Endothelial cell (in vitro differentiated cells): Measurements from ENCODE around the gene PEPD. TPM values are rescaled to one million over a fixed set of nuclear protein-coding genes. Genes with fewer than 3 reads are reported as not detected.
A peak's percentile ranks its signal among the peaks of the same experiment; 100 is the strongest.

Experiments
- DNase-seq: peaks from one replicate; pipeline ENCODE4 v3.0.0; 2021; ENCODE audit warnings: low spot score
- H3K27ac Mint-ChIP-seq: one replicate; pipeline ENCODE4 v1.8.0; 2021; ENCODE audit warnings: mixed read lengths, inconsistent platforms; ENCODE audit not compliant: unreplicated experiment
- H3K27me3 Mint-ChIP-seq: one replicate; pipeline ENCODE4 v1.8.0; 2021; ENCODE audit warnings: mild to moderate bottlenecking, moderate library complexity, mixed read lengths, inconsistent platforms; ENCODE audit not compliant: unreplicated experiment
- H3K36me3 Mint-ChIP-seq: one replicate; pipeline ENCODE4 v1.8.0; 2021; ENCODE audit warnings: mild to moderate bottlenecking, low read depth, mixed read lengths, inconsistent platforms; ENCODE audit not compliant: unreplicated experiment
- H3K4me1 Mint-ChIP-seq: one replicate; pipeline ENCODE4 v1.8.0; 2021; ENCODE audit warnings: mild to moderate bottlenecking, mixed read lengths, inconsistent platforms; ENCODE audit not compliant: unreplicated experiment
- H3K4me3 Mint-ChIP-seq: one replicate; pipeline ENCODE4 v1.8.0; 2021; ENCODE audit warnings: mild to moderate bottlenecking, mixed read lengths, inconsistent platforms; ENCODE audit not compliant: unreplicated experiment
- H3K9me3 Mint-ChIP-seq: one replicate; pipeline ENCODE4 v1.8.0; 2021; ENCODE audit warnings: mixed read lengths, inconsistent platforms; ENCODE audit not compliant: unreplicated experiment
- CTCF ChIP-seq: fragments of 200-600 bp; sonication (generic); IDR thresholded peaks from one replicate; pipeline ENCODE4 v1.5.0; 2021; ENCODE audit warnings: antibody characterized with exemption; ENCODE audit not compliant: unreplicated experiment
- total RNA-seq: library from RNA; stranded (reverse); fragmentation: NEBNext Ultra II Directional; extraction: Animal tissue kit (Norgen Biotek cat#: 25700); gene quantifications from one replicate; pipeline ENCODE4 v1.2.1, GENCODE V29; 2021; ENCODE audit not compliant: unreplicated experiment

PEPD gene
- total RNA-seq, 1 donor from 2014 or later: 40.5 TPM

GRCh38 chr19:33532859-33533460, 11.4 kb upstream of the PEPD start:
- DNase-seq: peak; percentile 48
- Mint-ChIP-seq H3K9me3 (no peaks in the 10 kb centered on the region), H3K4me1 (peaks cover 13% of the 10 kb centered on the region), H3K27me3 (peaks cover 2% of the 10 kb centered on the region), H3K4me3 (no peak overlapping the region), H3K27ac (no peak overlapping the region), H3K36me3 (no peaks in the 10 kb centered on the region)
- no peak for TF ChIP-seq CTCF

GRCh38 chr19:33530842-33531241, 9.3 kb upstream of the PEPD start:
- DNase-seq: no peak
- Mint-ChIP-seq H3K4me3 (no peak overlapping the region), H3K27me3 (no peaks in the 10 kb centered on the region)

GRCh38 chr19:33530296-33530695, 8.7 kb upstream of the PEPD start:
- no peak overlapping the region for H3K27ac Mint-ChIP-seq
- H3K4me1 Mint-ChIP-seq: peaks cover 10% of the 10 kb centered on the region
- H3K4me3 Mint-ChIP-seq: no peak overlapping the region
- TF ChIP-seq CTCF: no peak
- H3K27me3 Mint-ChIP-seq: no peaks in the 10 kb centered on the region
- no peaks in the 10 kb centered on the region for H3K9me3 Mint-ChIP-seq
- no peaks in the 10 kb centered on the region for H3K36me3 Mint-ChIP-seq
- DNase-seq: no peak

More at GRCh38 chr19:33530842-33531241, 9.3 kb upstream of the PEPD start:
- no peaks in the 10 kb centered on the region for H3K9me3 Mint-ChIP-seq
- no peak for TF ChIP-seq CTCF
- H3K27ac Mint-ChIP-seq: no peak overlapping the region
- H3K36me3 Mint-ChIP-seq: no peaks in the 10 kb centered on the region
- H3K4me1 Mint-ChIP-seq: peaks cover 10% of the 10 kb centered on the region

- Mint-ChIP-seq H3K4me1 (peaks cover 10% of the 10 kb centered on the region), H3K4me3 (no peak overlapping the region), H3K27me3 (no peaks in the 10 kb centered on the region), H3K36me3 (no peaks in the 10 kb centered on the region), H3K27ac (no peak overlapping the region), H3K9me3 (no peaks in the 10 kb centered on the region)
- DNase-seq: no peak
- no peak for TF ChIP-seq CTCF
Observed at GRCh38 chr19:33529094-33529676, 7.6 kb upstream of the PEPD start.

GRCh38 chr19:33528404-33528803, 6.8 kb upstream of the PEPD start:
- no peak overlapping the region for H3K4me3 Mint-ChIP-seq
- H3K27ac Mint-ChIP-seq: no peak overlapping the region
- H3K9me3 Mint-ChIP-seq: no peaks in the 10 kb centered on the region
- DNase-seq: no peak
- no peaks in the 10 kb centered on the region for H3K27me3 Mint-ChIP-seq
- TF ChIP-seq CTCF: no peak
- no peaks in the 10 kb centered on the region for H3K36me3 Mint-ChIP-seq
- peaks cover 8% of the 10 kb centered on the region for H3K4me1 Mint-ChIP-seq
